Measurements from ENCODE around the gene WDR1. TPM values are rescaled to one million over a fixed set of nuclear protein-coding genes. Genes with fewer than 3 reads are reported as not detected.

The WDR1 gene
- total RNA-seq, 4 donors from 2014 or later: 361 to 536 (median 485) TPM

GRCh38 chr4:10144479-10144878 lies 27.9 kb upstream of the WDR1 start:
- Histone ChIP-seq H3K4me3 (no peak overlapping the region), H3K4me1 (no peaks in the 10 kb centered on the region), H3K9me3 (no peaks in the 10 kb centered on the region), H3K27me3 (no peaks in the 10 kb centered on the region), H3K36me3 (no peaks in the 10 kb centered on the region), H3K27ac (replicated peaks in 1 of 4) (no peak overlapping the region)
- TF ChIP-seq EP300 (IDR thresholded peaks at IDR 0.05) (no peak), POLR2A (IDR thresholded peaks at IDR 0.05; ENCODE audit: low read depth) (no peak), POLR2AphosphoS5 (IDR thresholded peaks at IDR 0.05) (no peak), CTCF (IDR thresholded peaks at IDR 0.05) (no peak)
- intact Hi-C loops (cut with DNase I): no loop called here
- no peak for DNase-seq (ENCODE audit: extremely low spot score)

- Histone ChIP-seq H3K4me1 (no peaks in the 10 kb centered on the region), H3K9me3 (no peaks in the 10 kb centered on the region), H3K36me3 (no peaks in the 10 kb centered on the region), H3K27me3 (no peaks in the 10 kb centered on the region), H3K4me3 (no peak overlapping the region), H3K27ac (replicated peaks in 1 of 4) (no peak overlapping the region)
- intact Hi-C loops (cut with DNase I): no loop called here
- 96% methylated on average over 5 of the region's 6 CpGs for whole genome bisulfite sequencing
- no peak for DNase-seq (ENCODE audit: extremely low spot score)
- TF ChIP-seq POLR2A (IDR thresholded peaks at IDR 0.05; ENCODE audit: low read depth) (no peak), POLR2AphosphoS5 (IDR thresholded peaks at IDR 0.05) (no peak), CTCF (IDR thresholded peaks at IDR 0.05) (no peak), EP300 (IDR thresholded peaks at IDR 0.05) (no peak)
These were observed 26.6 kb upstream of the WDR1 start for GRCh38 chr4:10143171-10143570.

DNA sequence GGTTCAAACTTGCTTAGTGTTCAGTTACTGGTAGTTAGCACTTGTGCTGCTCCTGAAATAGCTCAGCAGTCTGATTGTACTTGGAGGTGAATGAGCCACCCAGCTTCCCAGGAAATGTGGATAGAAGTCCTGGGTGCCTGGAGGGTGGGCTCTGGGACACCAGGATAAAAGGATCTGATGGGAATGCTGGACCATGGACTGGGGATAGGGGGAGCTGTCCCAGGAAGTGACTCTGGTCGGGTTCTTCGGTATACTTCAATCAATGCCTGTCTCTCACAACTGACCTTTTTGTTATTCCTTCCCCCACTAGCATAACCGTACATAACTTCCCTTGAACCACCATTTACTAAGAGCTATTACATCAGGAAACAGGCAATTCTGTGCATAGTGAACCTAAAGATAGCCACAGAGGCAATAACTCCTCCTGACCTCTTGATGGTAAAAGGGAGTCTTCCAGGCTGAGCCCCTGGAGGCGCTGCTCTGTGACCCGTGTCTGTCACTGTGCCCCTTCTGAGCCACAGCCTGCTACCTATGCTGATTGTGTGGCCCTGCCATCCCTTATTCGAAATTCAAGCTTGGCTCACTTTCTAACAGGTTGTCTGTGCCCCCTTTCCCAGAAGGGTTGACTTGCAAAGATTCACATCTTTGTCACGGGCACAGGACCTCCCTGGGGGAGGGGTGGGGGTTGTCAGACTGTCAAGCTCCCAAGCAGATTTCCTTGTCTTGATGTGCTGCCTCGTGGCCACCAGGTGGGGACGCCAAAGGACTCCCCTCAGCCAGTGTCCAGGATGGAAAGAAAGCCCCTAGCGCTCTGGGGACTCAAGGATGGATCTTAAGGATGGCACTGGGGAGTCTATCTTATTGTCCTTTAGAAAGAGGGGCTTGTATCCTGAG lies 24.5 kb upstream of the WDR1 start:
- 63% methylated on average over 9 of the region's 10 CpGs for WGBS

DNA sequence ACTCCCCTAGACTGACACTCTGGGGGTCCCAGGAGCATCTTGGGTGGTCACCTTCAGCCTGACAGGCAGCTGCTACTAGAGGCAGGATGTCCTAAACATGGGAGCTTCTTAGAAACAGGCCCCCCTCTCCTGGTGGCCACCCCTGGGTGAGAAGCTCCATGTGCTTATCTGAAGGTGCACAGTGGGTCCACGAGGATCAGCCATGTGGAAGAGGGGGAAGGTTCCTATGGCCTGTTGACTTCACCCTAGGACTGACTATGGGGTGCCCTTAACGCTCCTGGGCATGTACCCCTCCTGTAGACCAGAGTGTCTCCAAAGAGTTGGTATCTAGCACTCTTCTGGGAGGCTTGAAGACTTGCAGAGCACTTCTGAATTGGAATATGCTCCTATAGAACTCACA lies 22.9 kb upstream of the WDR1 start:
- TF ChIP-seq CTCF (IDR thresholded peaks at IDR 0.05) (no peak), POLR2AphosphoS5 (IDR thresholded peaks at IDR 0.05) (no peak), POLR2A (IDR thresholded peaks at IDR 0.05; ENCODE audit: low read depth) (no peak), EP300 (IDR thresholded peaks at IDR 0.05) (no peak)
- H3K27me3 ChIP-seq: no peaks in the 10 kb centered on the region
- H3K9me3 ChIP-seq: no peaks in the 10 kb centered on the region
- H3K27ac ChIP-seq (replicated peaks in 1 of 4): no peak overlapping the region
- intact Hi-C loops (cut with DNase I): no loop called here
- no peak overlapping the region for H3K4me3 ChIP-seq
- H3K4me1 ChIP-seq: no peaks in the 10 kb centered on the region
- H3K36me3 ChIP-seq: no peaks in the 10 kb centered on the region
- 75% methylated on average over 2 of the region's 2 CpGs for WGBS
- DNase-seq (ENCODE audit: extremely low spot score): no peak

More for the DNA sequence above, 24.5 kb upstream of the WDR1 start:
- TF ChIP-seq POLR2A (IDR thresholded peaks at IDR 0.05; ENCODE audit: low read depth): no peak
- no peak for TF ChIP-seq POLR2AphosphoS5 (IDR thresholded peaks at IDR 0.05)
- TF ChIP-seq EP300 (IDR thresholded peaks at IDR 0.05): no peak
- TF ChIP-seq CTCF (IDR thresholded peaks at IDR 0.05): no peak
- Histone ChIP-seq H3K4me3 (no peak overlapping the region), H3K27me3 (no peaks in the 10 kb centered on the region), H3K9me3 (no peaks in the 10 kb centered on the region), H3K4me1 (no peaks in the 10 kb centered on the region), H3K27ac (replicated peaks in 1 of 4) (no peak overlapping the region), H3K36me3 (no peaks in the 10 kb centered on the region)
- intact Hi-C loops (cut with DNase I): no loop called here
- no peak for DNase-seq (ENCODE audit: extremely low spot score)
